Thyroid gland (tissue), 4 donors: ENCODE data around the gene SPINT3. TPM values are rescaled to one million over a fixed set of nuclear protein-coding genes. Genes with fewer than 3 reads are reported as not detected.

ENCODE experiments used
- DNase-seq, 2 donors: peaks; one replicate each; pipeline ENCODE4 v3.0.0-alpha.2; 2019
- H3K27ac ChIP-seq, 3 donors: fragments of 200-600 bp; sonication (generic); 1 replicate in 2 of 3; 2 replicates in 1 of 3; pipeline ENCODE4 v1.5.1; 2016 to 2019; ENCODE audit warnings: mild to moderate bottlenecking in 1 of 3, moderate library complexity in 1 of 3
- H3K27me3 ChIP-seq: fragments of 200-600 bp; sonication (generic); one replicate; pipeline ENCODE4 v1.5.1; 2019
- H3K36me3 ChIP-seq, 2 donors: fragments of 200-600 bp; sonication (generic); one replicate each; pipeline ENCODE4 v1.5.1; 2016 to 2019
- H3K4me1 ChIP-seq, 2 donors: fragments of 200-600 bp; sonication (generic); one replicate each; pipeline ENCODE4 v1.5.1; 2017 to 2019
- H3K4me3 ChIP-seq, 3 donors: fragments of 200-600 bp; sonication (generic); replicated peaks in 1 of 3; 1 replicate in 2 of 3; 2 replicates in 1 of 3; pipeline ENCODE4 v1.5.1; 2016; ENCODE audit warnings: mild to moderate bottlenecking in 1 of 3
- H3K9me3 ChIP-seq: fragments of 200-600 bp; sonication (generic); one replicate; pipeline ENCODE4 v1.5.1; 2017
- CTCF ChIP-seq, 6 experiments: fragments of 200-600 bp in 3 of 6; fragments of 450-650 bp in 3 of 6; sonication (generic) in 3 of 6; IDR thresholded peaks; one replicate each; pipeline ENCODE4 v1.5.1; 2016 to 2019; ENCODE audit warnings: antibody characterized with exemption in 6 of 6, mild to moderate bottlenecking in 2 of 6, inconsistent platforms in 1 of 6, moderate library complexity in 1 of 6
- POLR2A ChIP-seq, 2 donors: fragments of 450-650 bp; IDR thresholded peaks; one replicate each; pipeline ENCODE4 v1.6.1; 2017; ENCODE audit warnings: antibody characterized with exemption in 2 of 2, mild to moderate bottlenecking in 2 of 2, moderate library complexity in 1 of 2
- WGBS, 2 donors: methylation state at CpG; one replicate each; pipeline ENCODE4 v1.1.5; 2017; 5-methylcytosine and 5-hydroxymethylcytosine counted together
- intact Hi-C: fragments of 100-400 bp; cut with DNase I; formaldehyde crosslinking; loops from one replicate; pipeline ENCODE4 v1.15.1; 2023
- total RNA-seq, 4 donors: library from RNA; depleted of rRNA; stranded (reverse); fragments of >200 nt; gene quantifications; one replicate each; pipeline ENCODE4 v1.2.3, GENCODE V29; 2016

The SPINT3 gene
- total RNA-seq, 4 donors from 2014 or later = not detected

- no peak for DNase-seq
- Histone ChIP-seq H3K4me1 (no peaks in the 10 kb centered on the region), H3K27me3 (no peaks in the 10 kb centered on the region), H3K36me3 (no peaks in the 10 kb centered on the region), H3K27ac (no peak overlapping the region), H3K4me3 (no peak overlapping the region), H3K9me3 (no peaks in the 10 kb centered on the region)
- 69 to 70% methylated on average over 6 to 7 of the region's 7 CpGs for WGBS, 2 donors
- intact Hi-C loops = no loop called here
- no peak for TF ChIP-seq POLR2A (IDR thresholded peaks at IDR 0.05)
- TF ChIP-seq CTCF (IDR thresholded peaks at IDR 0.05) = no peak
Observed at GRCh38 chr20:45538209-45538799, 22.9 kb upstream of the SPINT3 start.

DNA sequence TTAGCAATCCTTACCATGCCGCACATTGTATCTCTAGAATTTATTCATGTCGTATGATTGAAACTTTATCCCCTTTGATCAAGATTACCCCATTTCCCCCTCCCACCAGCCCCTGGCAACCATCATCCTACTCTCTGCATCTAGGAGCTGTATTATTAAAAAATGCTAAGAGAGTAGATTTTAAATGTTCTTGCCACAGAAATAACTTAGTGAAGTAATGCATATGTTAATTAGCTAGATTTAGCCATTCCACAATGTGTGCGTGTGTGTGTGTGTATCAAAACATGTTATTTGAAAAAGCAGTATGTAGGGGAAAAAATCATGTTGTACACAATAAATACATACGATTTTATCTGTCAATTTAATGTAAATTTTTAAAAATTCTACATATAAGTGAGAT, 11.9 kb upstream of the SPINT3 start:
- DNase-seq = no peak
- Histone ChIP-seq H3K27ac (no peak overlapping the region), H3K4me3 (no peak overlapping the region), H3K27me3 (no peaks in the 10 kb centered on the region), H3K4me1 (no peaks in the 10 kb centered on the region), H3K9me3 (no peaks in the 10 kb centered on the region), H3K36me3 (no peaks in the 10 kb centered on the region)
- TF ChIP-seq CTCF (IDR thresholded peaks at IDR 0.05) (no peak), POLR2A (IDR thresholded peaks at IDR 0.05) (no peak)
- intact Hi-C loops = no loop called here
- WGBS, 2 donors = 81 to 83% methylated on average over 4 of the region's 4 CpGs

- intact Hi-C loops = no loop called here
- DNase-seq = no peak
- Histone ChIP-seq H3K36me3 (no peaks in the 10 kb centered on the region), H3K27me3 (no peaks in the 10 kb centered on the region), H3K4me3 (no peak overlapping the region), H3K9me3 (no peaks in the 10 kb centered on the region), H3K4me1 (peaks cover 0 to 2% of the 10 kb centered on the region in 2 donors), H3K27ac (no peak overlapping the region)
- TF ChIP-seq POLR2A (IDR thresholded peaks at IDR 0.05) = no peak
- no peak for TF ChIP-seq CTCF (IDR thresholded peaks at IDR 0.05)
- 77 to 88% methylated on average over 1 of the region's 1 CpG for WGBS, 2 donors
Observed at GRCh38 chr20:45523821-45524220, 8.4 kb upstream of the SPINT3 start.

GRCh38 chr20:45518282-45518681, 2.9 kb upstream of the SPINT3 start:
- Histone ChIP-seq H3K4me3 (no peak overlapping the region), H3K9me3 (no peaks in the 10 kb centered on the region), H3K4me1 (peaks cover 6 to 10% of the 10 kb centered on the region in 2 donors), H3K27ac (peak overlapping the region in 2 of 3 donors; percentile 30 to 82), H3K36me3 (no peaks in the 10 kb centered on the region), H3K27me3 (no peaks in the 10 kb centered on the region)
- peak; percentile 83 for DNase-seq
- no peak for TF ChIP-seq POLR2A (IDR thresholded peaks at IDR 0.05)
- no peak for TF ChIP-seq CTCF (IDR thresholded peaks at IDR 0.05)
- intact Hi-C loops = no loop called here
- 27 to 36% methylated on average over 2 of the region's 2 CpGs for WGBS, 2 donors

- Histone ChIP-seq H3K27me3 (no peaks in the 10 kb centered on the region), H3K9me3 (no peaks in the 10 kb centered on the region), H3K4me1 (no peaks in the 10 kb centered on the region), H3K36me3 (no peaks in the 10 kb centered on the region), H3K27ac (no peak overlapping the region), H3K4me3 (no peak overlapping the region)
- TF ChIP-seq POLR2A (IDR thresholded peaks at IDR 0.05) (no peak), CTCF (IDR thresholded peaks at IDR 0.05) (no peak)
- no peak for DNase-seq
- intact Hi-C loops = no loop called here
- 82 to 91% methylated on average over 5 of the region's 5 CpGs for WGBS, 2 donors
Observed at GRCh38 chr20:45510242-45510862, 5.1 kb downstream of the SPINT3 start.
